ENCODE results near the gene PDCD2L. TPM values are rescaled to one million over a fixed set of nuclear protein-coding genes. Genes with fewer than 3 reads are reported as not detected.
"Not testable (repeated sequence)": the region's sequence is repeated elsewhere in the genome, so short reads cannot be mapped to it uniquely, and the experiment has no call there.

PDCD2L gene
- total and polyA plus RNA-seq, 2 of the 8 experiments (the other 6 are each of a cell fraction or from before 2014, with no cell fraction given) = 51.5 to 78.1 TPM

- H3K4ac ChIP-seq (replicated peaks; ENCODE audit: insufficient read length, low read depth, low read length); H3K23ac ChIP-seq (ENCODE audit: insufficient read length); H3K27me3 ChIP-seq (replicated peaks in 1 of 4; ENCODE audit: control insufficient read depth in 3 of 4, extremely low read depth in 1 of 4, insufficient read depth in 3 of 4, low read length in 3 of 4); H3K79me2 ChIP-seq (ENCODE audit: control insufficient read depth in 1 of 2, insufficient read depth in 2 of 2, low read length in 2 of 2); H4K8ac ChIP-seq (ENCODE audit: extremely low read depth, insufficient read depth, low read length); H3K18ac ChIP-seq (ENCODE audit: extremely low read depth, low read length); FAIRE-seq; H3K4me3 ChIP-seq (ENCODE audit: extremely low read depth in 1 of 4, insufficient read depth in 2 of 4, low read depth in 3 of 4, low read length in 4 of 4); H3K14ac ChIP-seq (ENCODE audit: insufficient read length); H3K27ac ChIP-seq (ENCODE audit: low read depth, low read length); H2BK20ac ChIP-seq (ENCODE audit: low read length); H2BK12ac ChIP-seq (ENCODE audit: low read depth, low read length); H2AFZ ChIP-seq (ENCODE audit: low read length); H3K9me3 ChIP-seq (ENCODE audit: insufficient read depth in 2 of 2, low read depth in 1 of 2, low read length in 1 of 2); H3K23me2 ChIP-seq (ENCODE audit: low read depth, low read length); H2BK15ac ChIP-seq (ENCODE audit: low read length); H3K4me1 ChIP-seq (replicated peaks in 1 of 4; ENCODE audit: control insufficient read depth in 3 of 4, insufficient read depth in 4 of 4, low read length in 3 of 4); H2BK120ac ChIP-seq (replicated peaks; ENCODE audit: low read depth, low read length); H3K4me2 ChIP-seq (ENCODE audit: insufficient read depth in 1 of 2, low read depth in 2 of 2, low read length in 2 of 2); DNase-seq (ENCODE audit: low read depth in 1 of 2, low spot score in 2 of 2); H4K5ac ChIP-seq (ENCODE audit: insufficient read length, low read depth, low read length); H4K91ac ChIP-seq (replicated peaks; ENCODE audit: insufficient read length, low read length); H3K9ac ChIP-seq (replicated peaks in 1 of 4; ENCODE audit: extremely low read depth in 1 of 4, low read depth in 3 of 4, low read length in 3 of 4); H2AK5ac ChIP-seq (ENCODE audit: low read depth, low read length); H2BK5ac ChIP-seq (ENCODE audit: low read depth, low read length); H3K56ac ChIP-seq (replicated peaks; ENCODE audit: insufficient read length, low read depth, low read length): not testable (repeated sequence)
- Histone ChIP-seq H3K36me3 (ENCODE audit: control insufficient read depth in 2 of 4, insufficient read depth in 4 of 4, low read length in 3 of 4) (peaks cover 28 to 74% (median 64%) of the 10 kb centered on the region in 4 experiments), H4K20me1 (replicated peaks in 1 of 2; ENCODE audit: control insufficient read depth in 1 of 2, insufficient read depth in 2 of 2, low read length in 2 of 2) (peaks cover 0 to 23% of the 10 kb centered on the region in 2 experiments), H3K79me1 (ENCODE audit: low read depth, low read length) (peaks cover 13% of the 10 kb centered on the region)
- WGBS, 2 experiments (ENCODE audit: extremely low coverage in 1 of 2, insufficient coverage in 1 of 2, insufficient read length in 1 of 2, insufficient replicate concordance in 2 of 2, low coverage in 1 of 2, low lambda C conversion rate in 2 of 2, missing lambda C conversion rate in 1 of 2) = 94% methylated on average over 2 of the region's 2 CpGs; no CpG with 5 or more reads in 1 of the 2 experiments
- CTCF ChIA-PET (ENCODE audit: partially characterized antibody) = interaction anchor here (0.8 to 1.0 kb wide), 3 partner anchors 39 to 42 kb away, joined by 3 to 5 read pairs (median 3); no protein-coding TSS in a partner anchor
- POLR2A ChIA-PET (ENCODE audit: partially characterized antibody) = interaction anchor here (0.7 to 4.4 kb wide), 3 partner anchors 8 to 35 kb away, joined by 3 to 12 read pairs (median 3); no protein-coding TSS in a partner anchor
Observed at GRCh38 chr19:34388745-34389144, 15.5 kb upstream of the PDCD2L start.
